HepG2 (cell line): ENCODE measurements around the gene PAQR7.

Source experiments
- ARID2 ChIP-seq: sonication (generic); formaldehyde crosslinking; IDR thresholded peaks from 2 replicates; pipeline ENCODE4 v1.8.1; 2022; ENCODE audit warnings: mild to moderate bottlenecking, missing genetic modification reagents, borderline replicate concordance
- ATF6 ChIP-seq: sonication (generic); formaldehyde crosslinking; conservative IDR thresholded peaks from 2 replicates; pipeline ENCODE4 v1.4.0; 2020; ENCODE audit warnings: missing genetic modification reagents
- ATM ChIP-seq: fragments of 450-650 bp; IDR thresholded peaks from 2 replicates; pipeline ENCODE4 v1.7.1; 2017; ENCODE audit warnings: mild to moderate bottlenecking, borderline replicate concordance
- CEBPZ ChIP-seq: IDR thresholded peaks from 2 replicates; pipeline ENCODE4 v1.6.1; 2012; ENCODE audit warnings: low read length, improper control_type of control experiment
- EP300 ChIP-seq, 3 experiments: sonication (generic) in 1 of 3; formaldehyde crosslinking in 1 of 3; IDR thresholded peaks; 2 replicates each; pipeline versions ENCODE4 v1.5.1 to v1.6.1; 2011 to 2020; ENCODE audit warnings: low read depth in 2 of 3, low read length in 2 of 3, borderline replicate concordance in 1 of 3, improper control_type of control experiment in 1 of 3, mild to moderate bottlenecking in 1 of 3, missing genetic modification reagents in 1 of 3, moderate library complexity in 1 of 3
- EZH2 ChIP-seq: conservative IDR thresholded peaks from 2 replicates; pipeline ENCODE4 v1.6.1; 2012; ENCODE audit warnings: mild to moderate bottlenecking, low read depth, low read length, moderate library complexity
- FOXA1 ChIP-seq, 2 experiments: fragments of 450-650 bp in 1 of 2; sonication (generic) in 1 of 2; formaldehyde crosslinking in 1 of 2; IDR thresholded peaks; 2 replicates each; pipeline versions ENCODE4 v1.4.0 to v1.6.1; 2016 to 2020; ENCODE audit warnings: missing genetic modification reagents in 1 of 2
- HMGXB4 ChIP-seq, 2 experiments: sonication (generic) in 1 of 2; formaldehyde crosslinking in 1 of 2; IDR thresholded peaks; 2 replicates each; pipeline versions ENCODE4 v1.4.0 to v1.6.1; 2018 to 2020; ENCODE audit warnings: missing genetic modification reagents in 2 of 2, borderline replicate concordance in 1 of 2, low read depth in 1 of 2, mild to moderate bottlenecking in 1 of 2, missing biosample characterization in 1 of 2
- MED1 ChIP-seq: sonication (generic); formaldehyde crosslinking; IDR thresholded peaks from 2 replicates; pipeline ENCODE4 v1.4.0; 2020; ENCODE audit warnings: missing genetic modification reagents
- POLR2A ChIP-seq, 2 experiments: IDR thresholded peaks; 2 replicates each; pipeline ENCODE4 v1.6.1; 2011; ENCODE audit warnings: low read depth in 2 of 2, low read length in 2 of 2, mild to moderate bottlenecking in 1 of 2, moderate library complexity in 1 of 2; ENCODE audit not compliant: insufficient read depth in 1 of 2
- POLR2AphosphoS5 ChIP-seq: IDR thresholded peaks from 2 replicates; pipeline ENCODE4 v1.6.1; 2012; ENCODE audit warnings: low read depth, low read length
- ZBTB7A ChIP-seq: sonication (generic); formaldehyde crosslinking; IDR thresholded peaks from 2 replicates; pipeline ENCODE4 v1.8.0; 2022; ENCODE audit warnings: mild to moderate bottlenecking, missing genetic modification reagents
- ZNF431 ChIP-seq: sonication (generic); formaldehyde crosslinking; IDR thresholded peaks from 2 replicates; pipeline ENCODE4 v1.9.0; 2022; ENCODE audit warnings: missing genetic modification reagents, low read depth, mild to moderate bottlenecking, borderline replicate concordance

GRCh38 chr1:25825605-25826004 lies 49.9 kb downstream of the PAQR7 start:
- no peak for TF ChIP-seq POLR2A (IDR thresholded peaks at IDR 0.05; ENCODE audit: insufficient read depth in 1 of 2, low read depth in 2 of 2, low read length in 2 of 2)
- TF ChIP-seq POLR2AphosphoS5: no peak
- TF ChIP-seq EP300 (IDR thresholded peaks at IDR 0.05; ENCODE audit: low read depth in 2 of 2, low read length in 2 of 2): no peak
- no peak for TF ChIP-seq EP300 (CRISPR knock-in tag; IDR thresholded peaks at IDR 0.05; ENCODE audit: borderline replicate concordance)
- TF ChIP-seq CEBPZ: no peak
- TF ChIP-seq EZH2: no peak
- TF ChIP-seq MED1 (CRISPR knock-in tag): no peak
- TF ChIP-seq ATM: no peak
- no peak for TF ChIP-seq FOXA1 (IDR thresholded peaks at IDR 0.05)
- no peak for TF ChIP-seq FOXA1 (CRISPR knock-in tag; IDR thresholded peaks at IDR 0.05)
- no peak for TF ChIP-seq ATF6 (CRISPR knock-in tag)
- no peak for TF ChIP-seq HMGXB4 (CRISPR knock-in tag; IDR thresholded peaks at IDR 0.05; ENCODE audit: borderline replicate concordance in 1 of 2, low read depth in 1 of 2)
- TF ChIP-seq ZBTB7A (CRISPR knock-in tag): no peak
- TF ChIP-seq ARID2 (CRISPR knock-in tag): no peak
- TF ChIP-seq ZNF431: no peak
